Activated CD8-positive, alpha-beta memory T cell treated with anti-CD3 and anti-CD28 coated beads, Interleukin-2, amount 50 U/mL, for 24 hours (primary cell): ENCODE data around the gene PSAT1.
A peak's percentile ranks its signal among the peaks of the same experiment; 100 is the strongest.

ENCODE experiments used
- DNase-seq: peaks from one replicate; pipeline ENCODE4 v3.0.0-alpha.2; 2020; ENCODE audit errors: extremely low read depth

The PSAT1 gene

DNA sequence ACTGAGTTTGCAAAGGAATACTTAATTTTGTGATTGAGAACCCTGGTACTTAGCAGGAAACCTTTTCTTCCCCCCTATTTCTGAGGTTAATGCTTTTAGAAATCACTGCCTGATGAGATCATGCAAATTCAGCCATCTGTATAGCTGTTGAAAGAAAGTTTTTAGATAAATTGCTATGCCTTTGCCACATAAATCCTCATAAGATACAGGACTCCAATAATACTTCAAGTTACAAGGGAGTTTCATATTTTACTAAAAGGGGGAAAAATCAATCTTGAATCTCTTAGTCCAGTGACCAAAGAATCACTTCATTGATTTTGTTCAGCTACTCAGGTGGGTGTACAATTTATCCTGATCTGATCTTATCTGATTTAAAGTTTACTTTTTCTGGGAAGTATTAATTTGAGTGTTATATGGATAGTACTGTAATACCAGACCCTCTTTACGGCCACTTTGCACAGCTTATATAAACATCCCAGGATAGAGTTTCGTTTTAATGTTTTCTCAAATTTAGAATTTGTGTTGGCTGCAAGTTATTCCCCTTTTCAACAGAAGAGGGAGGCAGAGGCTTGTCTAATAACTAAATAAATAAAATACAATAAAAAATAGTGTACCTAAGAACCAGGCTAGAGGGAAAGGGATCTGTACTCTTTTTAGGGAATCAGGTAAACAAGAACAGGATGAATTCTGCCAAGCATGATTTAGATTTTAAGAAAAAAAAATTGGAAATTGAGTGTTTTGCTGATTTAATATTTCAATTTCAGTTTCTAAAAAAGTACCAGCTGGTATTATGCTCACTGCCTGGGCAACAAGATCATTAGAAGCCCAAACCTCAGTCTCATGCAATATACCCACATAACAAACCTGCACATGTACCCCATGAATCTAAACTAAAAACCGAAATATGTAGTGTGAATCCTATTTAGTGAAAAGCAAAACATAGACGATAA lies 69.1 kb downstream of the PSAT1 start:
- DNase-seq, result no peak

DNA sequence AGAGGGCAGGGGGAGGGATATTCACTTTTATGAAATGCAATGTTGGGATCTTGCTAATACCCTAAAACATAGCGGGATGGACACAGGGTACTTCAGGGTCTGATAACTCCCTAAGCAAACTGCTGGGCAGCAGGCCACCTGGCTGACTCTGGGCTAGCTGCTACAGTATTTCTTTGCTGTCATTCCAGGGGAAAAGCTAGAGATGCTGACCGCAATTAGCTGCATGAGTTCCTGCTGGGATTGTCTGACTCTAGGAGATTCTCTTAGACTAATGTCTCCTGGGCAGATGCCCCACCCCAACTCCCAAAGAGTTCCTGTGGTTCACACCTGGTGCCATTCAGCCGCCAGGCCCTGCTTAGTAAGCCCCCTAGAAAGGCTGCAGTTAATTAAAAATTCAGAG lies 69.9 kb downstream of the PSAT1 start:
- no peak for DNase-seq

DNA sequence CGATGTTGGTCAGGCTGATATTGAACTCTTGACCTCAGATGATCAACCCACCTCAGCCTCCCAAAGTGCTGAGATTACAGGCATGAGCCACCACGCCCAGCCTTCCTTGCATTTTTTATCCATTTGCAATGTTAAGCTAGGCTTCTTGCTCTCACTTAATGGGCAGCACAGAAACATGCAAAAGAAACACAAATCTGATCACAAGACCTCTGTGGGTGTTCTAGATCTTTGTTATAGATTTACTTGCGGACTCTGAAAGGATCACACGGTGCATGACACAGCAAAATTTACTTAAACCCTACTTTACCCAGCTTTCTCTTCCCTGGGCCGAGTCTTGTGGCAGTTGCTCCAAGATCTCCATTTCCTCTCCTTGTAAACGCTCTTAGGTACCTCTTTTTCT lies 71.3 kb downstream of the PSAT1 start:
- no peak for DNase-seq

- DNase-seq, result peak; percentile 8
These were observed 72.8 kb downstream of the PSAT1 start for GRCh38 chr9:78369639-78370219.

DNA sequence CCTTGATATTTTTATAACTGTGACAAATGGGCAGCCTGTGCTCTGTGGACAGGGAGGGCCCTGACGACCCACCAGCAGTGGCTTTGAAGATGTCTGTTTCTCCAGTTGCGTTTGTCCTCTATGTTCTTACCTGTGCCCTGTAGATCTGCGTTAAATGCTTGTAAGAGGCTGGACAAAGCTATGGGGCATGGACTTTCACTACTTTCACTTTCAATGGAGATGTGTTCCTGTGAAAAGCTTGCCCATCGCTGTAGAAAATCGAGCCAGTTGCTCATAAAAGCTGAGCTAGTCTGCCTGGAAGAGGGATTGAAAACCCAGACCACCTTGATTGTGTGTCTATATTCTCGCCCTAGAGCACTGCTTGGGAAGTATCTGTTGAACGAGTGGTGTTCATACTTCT lies 74.1 kb downstream of the PSAT1 start:
- DNase-seq, result no peak

GRCh38 chr9:78371981-78372380 lies 75.1 kb downstream of the PSAT1 start:
- DNase-seq, result no peak
